DMS79 treated with DMSO at 0.1 percent for 48 hours (cell line): ENCODE data around the gene FBXO47.
"Not testable (repeated sequence)": the region's sequence is repeated elsewhere in the genome, so short reads cannot be mapped to it uniquely, and the experiment has no call there.

Experiments
- DNase-seq: peaks from one replicate; lab custom pipeline; 2025; lab: John Stamatoyannopoulos, UW

The FBXO47 gene

DNA sequence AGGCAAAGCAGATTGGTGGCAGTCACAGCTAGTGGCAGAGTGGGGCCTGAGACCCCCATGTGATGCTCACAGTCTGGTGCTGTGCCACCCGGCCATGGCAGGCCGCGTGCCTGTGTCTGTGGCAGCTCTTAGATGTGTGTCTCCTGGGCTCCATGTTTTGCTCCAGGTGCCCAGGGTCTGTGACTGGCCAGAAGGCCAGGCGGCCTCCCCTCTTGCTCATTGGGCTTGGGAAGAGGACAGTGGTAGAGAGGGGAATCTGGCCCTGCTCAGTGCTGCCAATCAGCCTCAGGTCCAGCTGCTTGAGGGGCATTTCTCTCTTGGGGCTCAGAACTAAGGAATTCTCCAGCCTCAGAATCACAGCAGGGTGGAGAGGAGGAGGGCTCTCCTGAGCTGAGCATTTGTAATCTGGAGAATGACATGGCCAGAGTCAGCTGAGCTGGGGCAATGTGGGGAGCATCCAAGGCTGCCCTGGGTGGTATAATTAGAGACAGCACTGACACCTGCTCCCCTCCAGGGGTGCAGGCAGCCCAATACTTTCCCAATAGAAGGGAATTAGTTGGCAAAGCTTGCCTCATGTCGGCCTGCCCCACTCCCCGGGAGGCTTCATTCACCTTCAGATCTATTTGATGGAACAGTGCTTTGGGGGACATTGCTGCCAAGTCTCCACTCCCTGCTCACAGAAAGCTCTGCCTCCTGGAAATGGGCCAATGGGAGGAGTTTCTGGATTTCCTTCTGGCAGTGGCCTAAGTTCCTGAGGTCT, 44.5 kb downstream of the FBXO47 start:
- DNase-seq: peak; percentile 67

GRCh38 chr17:38921756-38922411, 45.3 kb downstream of the FBXO47 start:
- no peak for DNase-seq

DNA sequence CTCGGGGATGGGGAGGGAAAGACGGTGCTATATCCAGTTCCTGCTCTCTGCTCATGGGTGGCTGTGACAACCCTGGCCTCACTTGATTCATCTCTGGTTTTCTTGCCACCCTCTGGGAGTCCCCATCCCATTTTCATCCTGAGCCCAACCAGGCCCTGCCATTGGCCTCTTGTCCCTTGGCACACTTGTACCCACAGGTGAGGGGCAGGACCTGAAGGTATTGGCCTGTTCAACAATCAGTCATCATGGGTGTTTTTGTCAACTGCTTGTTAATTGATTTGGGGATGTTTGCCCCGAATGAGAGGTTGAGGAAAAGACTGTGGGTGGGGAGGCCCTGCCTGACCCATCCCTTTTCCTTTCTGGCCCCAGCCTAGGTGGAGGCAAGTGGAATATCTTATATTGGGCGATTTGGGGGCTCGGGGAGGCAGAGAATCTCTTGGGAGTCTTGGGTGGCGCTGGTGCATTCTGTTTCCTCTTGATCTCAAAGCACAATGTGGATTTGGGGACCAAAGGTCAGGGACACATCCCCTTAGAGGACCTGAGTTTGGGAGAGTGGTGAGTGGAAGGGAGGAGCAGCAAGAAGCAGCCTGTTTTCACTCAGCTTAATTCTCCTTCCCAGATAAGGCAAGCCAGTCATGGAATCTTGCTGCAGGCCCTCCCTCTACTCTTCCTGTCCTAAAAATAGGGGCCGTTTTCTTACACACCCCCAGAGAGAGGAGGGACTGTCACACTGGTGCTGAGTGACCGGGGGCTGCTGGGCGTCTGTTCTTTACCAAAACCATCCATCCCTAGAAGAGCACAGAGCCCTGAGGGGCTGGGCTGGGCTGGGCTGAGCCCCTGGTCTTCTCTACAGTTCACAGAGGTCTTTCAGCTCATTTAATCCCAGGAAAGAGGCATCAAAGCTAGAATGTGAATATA, 46.6 kb downstream of the FBXO47 start:
- DNase-seq: no peak

GRCh38 chr17:38919316-38920078, 47.7 kb downstream of the FBXO47 start:
- no peak for DNase-seq

GRCh38 chr17:38918916-38919315, 48.3 kb downstream of the FBXO47 start:
- no peak for DNase-seq

DNA sequence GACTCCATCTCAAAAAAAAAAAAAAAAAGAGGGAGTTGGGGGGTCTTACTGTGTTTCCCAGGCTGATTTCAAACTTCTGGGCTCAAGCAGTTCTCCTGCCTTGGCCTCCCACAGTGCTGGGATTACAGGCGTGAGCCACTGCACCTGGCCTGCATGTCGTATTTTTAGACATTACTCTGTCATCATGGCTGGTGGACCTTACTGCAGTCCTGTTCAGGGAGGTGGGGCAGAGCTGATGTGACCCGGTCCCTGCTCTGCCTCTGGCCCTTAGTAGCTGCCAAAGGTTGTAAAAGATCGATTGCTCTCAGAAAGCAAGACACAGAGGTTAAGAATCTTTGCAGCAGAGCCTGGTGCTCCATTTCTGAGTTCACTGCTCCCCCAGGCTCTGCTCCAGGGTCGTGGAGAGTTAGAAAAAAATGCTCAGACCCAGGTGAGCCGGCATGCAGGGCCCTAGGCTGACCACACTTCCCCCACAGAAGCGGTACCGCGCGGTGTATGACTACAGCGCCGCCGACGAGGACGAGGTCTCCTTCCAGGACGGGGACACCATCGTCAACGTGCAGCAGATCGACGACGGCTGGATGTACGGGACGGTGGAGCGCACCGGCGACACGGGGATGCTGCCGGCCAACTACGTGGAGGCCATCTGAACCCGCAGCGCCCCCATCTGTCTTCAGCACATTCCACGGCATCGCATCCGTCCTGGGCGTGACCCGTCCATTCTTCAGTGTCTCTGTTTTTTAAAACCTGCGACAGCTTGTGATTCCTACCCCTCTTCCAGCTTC, 48.9 kb downstream of the FBXO47 start:
- no peak for DNase-seq

DNA sequence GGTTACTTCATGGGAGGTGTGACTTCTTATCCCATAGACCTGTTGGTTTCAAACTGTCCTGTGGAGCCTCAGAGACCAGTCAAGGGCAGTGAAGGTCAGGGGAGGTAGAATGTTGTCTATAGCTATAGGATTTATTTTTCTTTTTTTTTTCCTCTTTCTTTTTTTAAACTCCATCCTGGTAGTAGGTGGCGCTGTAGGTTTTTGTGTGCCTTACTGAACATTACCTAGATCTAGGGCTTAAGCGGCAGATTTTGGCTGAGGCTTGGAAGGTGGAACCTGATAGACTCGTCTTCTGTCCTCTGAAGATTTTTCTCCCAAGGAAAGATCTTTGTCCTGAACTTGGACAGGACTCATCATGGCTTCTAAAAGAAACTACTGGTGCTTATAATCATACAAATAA, 49.9 kb downstream of the FBXO47 start:
- DNase-seq: no peak

GRCh38 chr17:38916771-38917170, 50.4 kb downstream of the FBXO47 start:
- DNase-seq: no peak

DNA sequence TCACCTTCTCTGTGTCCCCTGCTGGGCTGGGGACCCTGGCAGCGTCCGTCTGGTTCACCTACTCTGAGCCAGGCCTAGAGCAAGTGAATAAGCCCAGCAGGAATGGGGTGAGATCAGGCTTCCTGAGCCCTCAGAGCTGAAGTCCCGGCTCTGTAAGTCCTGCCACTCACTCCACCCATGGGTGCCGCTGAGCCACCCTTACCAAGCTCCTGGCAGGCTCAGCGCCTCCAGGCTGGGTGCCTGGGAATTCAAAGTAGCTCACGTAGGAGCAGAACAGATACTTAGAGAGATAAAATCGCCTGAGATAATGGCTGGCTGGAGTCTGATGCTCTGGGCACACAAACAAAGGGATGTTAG, 51.6 kb downstream of the FBXO47 start:
- DNase-seq: no peak

- no peak for DNase-seq
Observed at GRCh38 chr17:38914741-38915638, 52.2 kb downstream of the FBXO47 start.

DNA sequence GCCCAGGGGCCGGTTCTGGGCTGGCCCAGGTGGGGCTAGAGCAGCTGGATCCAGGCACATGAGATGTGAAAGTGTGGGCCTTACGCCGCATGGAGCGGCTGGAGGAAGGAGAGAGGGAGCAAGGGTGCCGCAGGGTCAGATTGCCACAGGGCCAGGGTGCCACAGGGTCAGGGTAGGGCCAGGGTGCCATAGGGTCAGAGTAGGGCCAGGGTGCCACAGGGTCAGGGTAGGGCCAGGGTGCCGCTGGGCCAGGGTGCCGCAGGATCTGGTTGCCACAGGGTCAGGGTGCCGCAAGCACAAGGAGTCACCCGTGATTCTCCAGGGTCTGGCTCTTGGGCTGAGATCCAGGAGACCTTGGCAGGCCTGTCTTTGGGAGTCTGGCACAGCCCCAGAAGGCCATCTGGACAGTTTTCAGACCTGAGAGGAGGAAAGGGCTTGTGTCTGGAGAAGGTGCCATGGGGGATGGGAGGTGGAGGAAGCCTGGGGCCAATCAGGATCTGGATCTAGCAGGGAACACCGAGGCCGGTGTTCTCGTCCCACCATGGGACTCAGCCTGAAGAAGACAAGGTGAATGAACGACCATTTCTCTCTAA, 54.9 kb downstream of the FBXO47 start:
- no peak for DNase-seq

- DNase-seq: not testable (repeated sequence)
Observed at GRCh38 chr17:38911731-38912081, 55.5 kb downstream of the FBXO47 start.

DNA sequence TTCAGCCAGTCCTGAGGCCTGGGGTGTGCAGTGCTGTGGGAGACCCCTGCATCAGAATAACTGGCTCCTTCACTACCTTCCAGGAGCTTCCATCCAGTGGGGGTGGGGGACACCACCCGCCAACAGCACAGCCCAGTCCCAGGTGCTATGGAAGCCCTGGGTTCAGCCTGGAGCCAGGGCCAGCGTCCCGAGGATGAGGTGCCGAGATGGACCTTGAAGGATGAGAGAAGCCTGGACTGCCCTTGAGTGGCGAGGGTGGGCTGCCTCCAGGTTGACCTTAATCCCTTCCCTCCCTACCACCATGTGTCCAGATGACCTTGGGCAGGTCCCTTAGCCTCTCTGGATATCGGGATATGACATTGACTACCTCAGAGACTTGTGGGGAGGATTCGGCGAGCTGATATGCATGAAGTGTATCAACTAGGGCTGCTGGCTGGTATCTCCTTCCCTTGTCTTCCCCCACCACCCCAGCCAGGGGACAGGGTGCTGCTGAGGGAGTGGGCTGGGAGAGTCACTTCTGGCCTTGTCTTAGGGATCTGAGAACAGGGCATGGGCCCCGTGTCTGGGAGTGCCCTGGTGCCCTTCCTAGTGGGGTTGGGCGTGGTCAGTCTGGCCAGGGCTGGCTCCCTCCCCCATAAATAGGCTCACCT, 56.0 kb downstream of the FBXO47 start:
- DNase-seq: no peak

DNA sequence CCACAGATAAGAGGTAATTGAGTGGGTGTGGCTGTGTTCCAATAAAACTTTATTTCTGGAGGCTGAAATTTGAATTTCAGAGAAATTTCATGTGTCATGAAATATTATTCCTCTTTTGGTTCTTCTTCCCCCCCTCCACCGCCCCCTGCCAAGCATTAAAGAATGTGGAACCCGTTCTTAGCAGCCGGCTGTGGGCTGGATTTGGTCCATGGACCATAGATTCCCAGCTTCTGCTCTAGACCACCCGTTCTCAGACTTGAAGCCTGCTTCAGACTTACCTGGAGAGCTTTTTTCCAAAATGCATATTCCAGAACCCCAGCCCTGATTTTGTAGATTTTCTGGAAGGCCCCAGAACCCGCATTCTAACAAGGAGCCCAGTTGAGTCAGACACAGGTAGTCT, 56.9 kb downstream of the FBXO47 start:
- no peak for DNase-seq

DNA sequence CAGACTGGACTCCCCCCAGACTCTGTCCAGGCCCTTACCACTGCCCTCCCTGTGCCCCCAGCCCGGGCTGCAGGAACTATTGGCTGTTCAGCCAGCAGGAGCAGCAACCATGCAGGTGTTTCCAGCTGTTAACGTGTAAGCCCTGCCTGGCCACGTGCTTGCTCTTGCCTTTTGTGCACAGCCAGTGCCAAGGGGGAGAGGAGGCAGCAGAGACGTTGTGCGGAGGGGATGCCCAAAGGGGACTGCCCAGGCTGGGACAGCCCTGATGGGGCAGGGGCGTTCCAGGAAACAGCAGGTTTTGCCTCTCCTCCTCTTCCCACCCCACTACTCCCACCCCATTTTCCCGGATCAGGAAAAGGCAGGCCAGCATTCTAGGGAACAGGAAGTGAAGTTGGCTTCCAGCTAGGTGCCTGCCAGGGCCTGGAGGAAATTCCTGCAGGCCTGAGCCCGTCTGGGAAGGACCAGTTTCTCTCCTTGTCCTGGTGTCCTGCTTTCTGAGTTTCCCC, 58.5 kb downstream of the FBXO47 start:
- no peak for DNase-seq

- no peak for DNase-seq
Observed at GRCh38 chr17:38907930-38908675, 59.1 kb downstream of the FBXO47 start.

DNA sequence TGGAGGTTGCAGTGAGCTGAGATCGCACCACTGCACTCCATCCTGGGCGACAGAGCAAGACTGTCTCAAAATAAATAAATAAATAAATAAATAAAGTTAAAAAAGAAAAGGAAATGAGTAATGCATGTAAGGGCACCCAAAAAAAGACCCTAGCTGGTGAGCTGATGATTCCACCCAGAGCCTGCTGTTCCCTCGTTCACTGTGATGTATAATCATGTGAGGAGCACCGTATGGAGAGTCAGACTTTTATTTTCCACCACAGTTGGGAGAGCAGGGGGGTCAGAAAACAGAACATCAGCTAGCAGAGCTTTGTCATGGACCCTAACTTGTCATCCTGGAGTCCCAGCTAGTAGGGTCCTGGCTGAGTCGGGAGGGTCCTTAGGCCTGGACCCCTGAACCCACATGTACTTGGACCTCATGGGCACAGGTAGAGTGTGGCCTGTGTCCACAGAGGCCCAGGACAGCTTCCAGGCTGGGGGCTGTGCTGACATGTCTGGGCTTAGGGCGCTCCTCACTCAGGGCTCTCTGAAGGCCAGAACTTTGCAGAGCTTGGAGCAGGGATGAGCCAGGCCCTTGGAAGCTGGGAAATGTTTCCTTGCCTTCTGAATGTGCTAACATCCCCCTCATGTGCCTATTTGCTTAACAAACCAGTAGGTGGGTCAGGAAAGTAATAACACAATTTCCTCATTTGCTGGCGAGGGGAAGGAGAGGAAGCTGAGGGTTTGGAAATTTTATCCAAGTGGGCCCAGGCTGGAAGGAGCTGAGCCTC, 60.6 kb downstream of the FBXO47 start:
- DNase-seq: no peak

GRCh38 chr17:38905375-38905774, 61.8 kb downstream of the FBXO47 start:
- DNase-seq: no peak
